K562 (cell line): ENCODE data around the gene USP4. TPM values are rescaled to one million over a fixed set of nuclear protein-coding genes. Genes with fewer than 3 reads are reported as not detected.
A peak's percentile ranks its signal among the peaks of the same experiment; 100 is the strongest.

Experiments used
- ARHGAP35 ChIP-seq: fragments of 450-650 bp; IDR thresholded peaks from 2 replicates; pipeline ENCODE4 v1.6.1; 2018; ENCODE audit not compliant: partially characterized antibody
- DDX20 ChIP-seq: fragments of 450-650 bp; IDR thresholded peaks from 2 replicates; pipeline ENCODE4 v1.6.1; 2016; ENCODE audit warnings: missing genetic modification characterization, low read depth, mild to moderate bottlenecking, missing compliant biosample characterization, moderate library complexity
- EHMT2 ChIP-seq: fragments of 450-650 bp; IDR thresholded peaks from 2 replicates; pipeline ENCODE4 v1.6.1; 2018; ENCODE audit warnings: antibody characterized with exemption
- ELF4 ChIP-seq: fragments of 450-650 bp; formaldehyde crosslinking; IDR thresholded peaks from 2 replicates; pipeline ENCODE4 v1.4.0; 2022; ENCODE audit warnings: missing genetic modification characterization
- FOXK1 ChIP-seq: sonication (generic); formaldehyde crosslinking; IDR thresholded peaks from 2 replicates; pipeline ENCODE4 v1.8.0; 2022; ENCODE audit warnings: missing genetic modification reagents, mild to moderate bottlenecking, borderline replicate concordance
- HDAC3 ChIP-seq: fragments of 450-650 bp; IDR thresholded peaks from 2 replicates; pipeline ENCODE4 v1.6.1; 2018; ENCODE audit warnings: borderline replicate concordance, mild to moderate bottlenecking, moderate library complexity; ENCODE audit not compliant: partially characterized antibody
- MAFK ChIP-seq: IDR thresholded peaks from 2 replicates; pipeline ENCODE4 v1.6.1; 2011; ENCODE audit warnings: low read length, improper control_type of control experiment
- MXI1 ChIP-seq: IDR thresholded peaks from 2 replicates; pipeline ENCODE4 v1.6.1; 2011; ENCODE audit warnings: low read depth, mild to moderate bottlenecking, improper control_type of control experiment, low read length
- RBFOX2 ChIP-seq: fragments of 200-400 bp; formaldehyde crosslinking; IDR thresholded peaks from 2 replicates; pipeline ENCODE4 v1.6.1; 2017; ENCODE audit warnings: low read depth, mild to moderate bottlenecking, low read length, moderate library complexity
- SMARCC2 ChIP-seq: fragments of 450-650 bp; IDR thresholded peaks from 2 replicates; pipeline ENCODE4 v1.6.1; 2017; ENCODE audit warnings: antibody characterized with exemption, moderate library complexity, mild to moderate bottlenecking, low read depth
- SOX6 ChIP-seq: fragments of 450-650 bp; IDR thresholded peaks from 2 replicates; pipeline ENCODE4 v1.6.1; 2014; ENCODE audit warnings: mild to moderate bottlenecking
- STAT5A ChIP-seq: IDR thresholded peaks from 2 replicates; pipeline ENCODE4 v1.6.1; 2012; ENCODE audit warnings: low read length, inconsistent platforms, borderline replicate concordance
- TBL1XR1 ChIP-seq, 2 experiments: IDR thresholded peaks; 2 replicates each; pipeline ENCODE4 v1.6.1; 2012; ENCODE audit warnings: improper control_type of control experiment in 2 of 2, low read length in 2 of 2, mild to moderate bottlenecking in 1 of 2
- YY1 ChIP-seq, 3 experiments: IDR thresholded peaks; 2 replicates each; pipeline ENCODE4 v1.6.1; 2011; ENCODE audit warnings: low read length in 2 of 3, mild to moderate bottlenecking in 2 of 3, moderate library complexity in 2 of 3, borderline replicate concordance in 1 of 3, control low read depth in 1 of 3, low read depth in 1 of 3; ENCODE audit not compliant: insufficient read depth in 3 of 3, insufficient replicate concordance in 2 of 3, control insufficient read depth in 1 of 3, insufficient read length in 1 of 3; ENCODE audit errors: extremely low read depth in 1 of 3
- ZBTB33 ChIP-seq: sonication (generic); formaldehyde crosslinking; IDR thresholded peaks from 2 replicates; pipeline ENCODE4 v1.8.1; 2023; ENCODE audit warnings: mild to moderate bottlenecking, missing genetic modification reagents
- ZC3H11A ChIP-seq: IDR thresholded peaks from 2 replicates; pipeline ENCODE4 v1.6.1; 2012; ENCODE audit warnings: low read depth, low read length, improper control_type of control experiment
- ZNF395 ChIP-seq: fragments of 200-800 bp; sonication (Bioruptor generic); IDR thresholded peaks from 2 replicates; pipeline ENCODE4 v1.6.1; 2017; ENCODE audit warnings: missing genetic modification characterization, missing compliant biosample characterization
- ZNF778 ChIP-seq: fragments of 450-650 bp; formaldehyde crosslinking; IDR thresholded peaks from 2 replicates; pipeline ENCODE4 v1.4.0; 2020; ENCODE audit warnings: mild to moderate bottlenecking, moderate library complexity
- ZNF785 ChIP-seq: fragments of 250-450 bp; sonication (Bioruptor Pico); IDR thresholded peaks from 2 replicates; pipeline ENCODE4 v1.4.0; 2020; ENCODE audit warnings: mild to moderate bottlenecking
- polyA plus RNA-seq, 8 experiments: library from polyadenylated mRNA; depleted of rRNA in 4 of 8; stranded (reverse) in 5 of 8; unstranded in 3 of 8; fragments of >200 nt; fragmentation: Nextera tagmentation in 2 of 8; fragmentation: Illumina TruSeq in 1 of 8; extraction: Ambion mirVana in 2 of 8; extraction: Trizol in 1 of 8; gene quantifications; 2 replicates each; pipeline versions ENCODE4 v1.2.1 to v1.2.3, GENCODE V29; 2011 to 2014; ENCODE audit warnings: inconsistent platforms in 1 of 8, missing spikeins in 1 of 8
- total RNA-seq, 7 experiments: library from RNA; depleted of rRNA in 6 of 7; stranded (reverse); fragments of >200 nt in 6 of 7; fragmentation: Illumina TruSeq in 2 of 7; extraction: Trizol in 2 of 7; gene quantifications; 2 replicates each; pipeline versions ENCODE4 v1.2.1 to v1.2.3, GENCODE V29; 2011 to 2021; ENCODE audit warnings: low replicate concordance in 1 of 7
- TF ChIP-seq, protein P1 (sequence below): fragments of 450-650 bp; formaldehyde crosslinking; IDR thresholded peaks from 2 replicates; pipeline ENCODE4 v1.4.0; 2022; ENCODE audit warnings: missing genetic modification characterization
- TF ChIP-seq, protein P2 (sequence below): fragments of 450-650 bp; IDR thresholded peaks from 2 replicates; pipeline ENCODE4 v1.6.1; 2018; ENCODE audit warnings: mild to moderate bottlenecking, low read depth; ENCODE audit not compliant: partially characterized antibody

USP4 gene
- total and polyA plus RNA-seq, 9 of the 15 experiments (the other 6 are each of a cell fraction or from before 2014, with no cell fraction given), result 11.8 to 40.4 (median 22.9) TPM

GRCh38 chr3:49238274-49239127, 101.4 kb downstream of the USP4 start (continued):
- TF ChIP-seq ZBTB33 (no peak; the same call in 1 of the 2 replicates), HDAC3 (peak; percentile 92), STAT5A (peak; percentile 81), RBFOX2 (peak; percentile 34; the same call in 1 of the 2 replicates), ARHGAP35 (no peak), MXI1 (no peak), SOX6 (peak; percentile 100), ZNF785 (CRISPR knock-in tag) (no peak), EHMT2 (peak; percentile 51; the same call in 1 of the 2 replicates), ZC3H11A (no peak), DDX20 (tag) (peak; percentile 69; the same call in 1 of the 2 replicates), YY1 (IDR thresholded peaks at IDR 0.05; ENCODE audit: borderline replicate concordance in 1 of 3, control insufficient read depth in 1 of 3, extremely low read depth in 1 of 3, insufficient read depth in 3 of 3, insufficient read length in 1 of 3, insufficient replicate concordance in 2 of 3, low read depth in 1 of 3, low read length in 2 of 3) (no peak), ZNF778 (no peak), TBL1XR1 (IDR thresholded peaks at IDR 0.05; ENCODE audit: low read length in 2 of 2) (peak in 1 of 2 experiments; percentile 53; a peak in 1 of 4 replicates), ZNF395 (CRISPR knock-in tag) (peak; percentile 98), FOXK1 (CRISPR knock-in tag) (no peak; the same call in 1 of the 2 replicates), MAFK (no peak), ELF4 (CRISPR knock-in tag) (peak; percentile 44; the same call in 1 of the 2 replicates), SMARCC2 (peak; percentile 77)
- TF ChIP-seq, protein P1, sequence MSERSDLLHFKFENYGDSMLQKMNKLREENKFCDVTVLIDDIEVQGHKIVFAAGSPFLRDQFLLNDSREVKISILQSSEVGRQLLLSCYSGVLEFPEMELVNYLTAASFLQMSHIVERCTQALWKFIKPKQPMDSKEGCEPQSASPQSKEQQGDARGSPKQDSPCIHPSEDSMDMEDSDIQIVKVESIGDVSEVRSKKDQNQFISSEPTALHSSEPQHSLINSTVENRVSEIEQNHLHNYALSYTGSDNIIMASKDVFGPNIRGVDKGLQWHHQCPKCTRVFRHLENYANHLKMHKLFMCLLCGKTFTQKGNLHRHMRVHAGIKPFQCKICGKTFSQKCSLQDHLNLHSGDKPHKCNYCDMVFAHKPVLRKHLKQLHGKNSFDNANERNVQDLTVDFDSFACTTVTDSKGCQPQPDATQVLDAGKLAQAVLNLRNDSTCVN (CRISPR knock-in tag), result no peak
- TF ChIP-seq, protein P2, sequence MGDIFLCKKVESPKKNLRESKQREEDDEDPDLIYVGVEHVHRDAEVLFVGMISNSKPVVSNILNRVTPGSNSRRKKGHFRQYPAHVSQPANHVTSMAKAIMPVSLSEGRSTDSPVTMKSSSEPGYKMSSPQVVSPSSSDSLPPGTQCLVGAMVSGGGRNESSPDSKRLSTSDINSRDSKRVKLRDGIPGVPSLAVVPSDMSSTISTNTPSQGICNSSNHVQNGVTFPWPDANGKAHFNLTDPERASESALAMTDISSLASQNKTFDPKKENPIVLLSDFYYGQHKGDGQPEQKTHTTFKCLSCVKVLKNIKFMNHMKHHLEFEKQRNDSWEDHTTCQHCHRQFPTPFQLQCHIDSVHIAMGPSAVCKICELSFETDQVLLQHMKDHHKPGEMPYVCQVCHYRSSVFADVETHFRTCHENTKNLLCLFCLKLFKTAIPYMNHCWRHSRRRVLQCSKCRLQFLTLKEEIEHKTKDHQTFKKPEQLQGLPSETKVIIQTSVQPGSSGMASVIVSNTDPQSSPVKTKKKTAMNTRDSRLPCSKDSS, result no peak
